Measurements from ENCODE around the gene OR13G1. TPM values are rescaled to one million over a fixed set of nuclear protein-coding genes. Genes with fewer than 3 reads are reported as not detected.

Gene OR13G1
- total RNA-seq, 1 donor from 2014 or later: not detected

DNA sequence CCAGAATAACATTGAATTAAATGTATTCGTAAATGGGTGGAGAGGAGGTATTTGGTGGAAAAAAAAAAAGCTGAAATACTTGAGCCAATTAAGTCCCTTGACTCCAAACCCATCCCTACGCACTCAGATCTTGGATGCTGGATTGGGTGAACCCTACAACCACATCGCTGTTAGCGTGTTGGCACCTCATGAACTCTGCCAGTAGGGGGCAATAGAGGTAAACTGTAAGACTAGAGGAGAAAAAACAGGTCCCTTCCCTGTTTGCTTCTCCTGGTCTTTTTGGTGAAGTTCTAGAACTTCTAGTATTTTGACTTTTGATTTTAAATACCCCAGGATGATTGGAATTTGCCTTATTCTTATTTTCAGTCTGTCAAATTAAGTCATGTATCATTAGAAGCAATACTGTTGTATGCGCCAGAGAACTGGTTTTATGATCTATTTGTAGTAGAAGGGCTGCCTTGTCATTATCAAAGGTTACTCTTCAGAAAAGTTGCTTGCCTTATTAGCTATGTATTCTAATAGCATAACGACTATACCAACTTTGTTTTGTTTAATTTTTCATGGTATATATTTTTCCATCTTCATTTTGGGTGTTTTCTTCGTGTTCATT lies 1.9 kb upstream of the OR13G1 start:
- Mint-ChIP-seq H3K36me3 (ENCODE audit: low read depth) (no peaks in the 10 kb centered on the region), H3K4me1 (no peaks in the 10 kb centered on the region), H3K4me3 (no peak overlapping the region), H3K9me3 (no peaks in the 10 kb centered on the region), H3K27ac (ENCODE audit: unreplicated experiment) (no peak overlapping the region), H3K27me3 (ENCODE audit: low read depth) (peaks cover 6% of the 10 kb centered on the region)
- DNase-seq (ENCODE audit: low read depth, low spot score): peak; percentile 52
- TF ChIP-seq, protein P1, sequence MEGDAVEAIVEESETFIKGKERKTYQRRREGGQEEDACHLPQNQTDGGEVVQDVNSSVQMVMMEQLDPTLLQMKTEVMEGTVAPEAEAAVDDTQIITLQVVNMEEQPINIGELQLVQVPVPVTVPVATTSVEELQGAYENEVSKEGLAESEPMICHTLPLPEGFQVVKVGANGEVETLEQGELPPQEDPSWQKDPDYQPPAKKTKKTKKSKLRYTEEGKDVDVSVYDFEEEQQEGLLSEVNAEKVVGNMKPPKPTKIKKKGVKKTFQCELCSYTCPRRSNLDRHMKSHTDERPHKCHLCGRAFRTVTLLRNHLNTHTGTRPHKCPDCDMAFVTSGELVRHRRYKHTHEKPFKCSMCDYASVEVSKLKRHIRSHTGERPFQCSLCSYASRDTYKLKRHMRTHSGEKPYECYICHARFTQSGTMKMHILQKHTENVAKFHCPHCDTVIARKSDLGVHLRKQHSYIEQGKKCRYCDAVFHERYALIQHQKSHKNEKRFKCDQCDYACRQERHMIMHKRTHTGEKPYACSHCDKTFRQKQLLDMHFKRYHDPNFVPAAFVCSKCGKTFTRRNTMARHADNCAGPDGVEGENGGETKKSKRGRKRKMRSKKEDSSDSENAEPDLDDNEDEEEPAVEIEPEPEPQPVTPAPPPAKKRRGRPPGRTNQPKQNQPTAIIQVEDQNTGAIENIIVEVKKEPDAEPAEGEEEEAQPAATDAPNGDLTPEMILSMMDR (conservative IDR thresholded peaks at IDR 0.05): peak; percentile 80

DNA sequence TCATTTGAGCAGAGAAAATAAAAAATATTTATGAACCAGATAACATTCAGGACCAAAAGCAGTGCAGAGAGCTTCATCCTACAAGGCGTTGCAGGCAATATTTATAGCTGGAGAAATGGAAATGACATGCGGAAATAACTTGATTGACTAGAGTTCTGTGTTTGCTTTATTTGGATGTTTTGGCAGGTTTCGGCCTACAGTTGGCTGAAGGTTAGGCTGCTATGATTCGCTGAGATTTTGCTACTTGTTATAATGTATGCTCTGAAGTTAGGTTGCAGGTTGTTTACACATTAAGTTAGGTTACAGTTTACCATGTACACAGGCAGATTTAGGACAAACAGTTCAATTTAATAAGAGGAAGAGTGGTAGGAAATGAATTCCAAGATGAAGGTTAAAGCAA lies 632 bp upstream of the OR13G1 start:
- Mint-ChIP-seq H3K9me3 (no peaks in the 10 kb centered on the region), H3K27me3 (ENCODE audit: low read depth) (peaks cover 6% of the 10 kb centered on the region), H3K36me3 (ENCODE audit: low read depth) (no peaks in the 10 kb centered on the region), H3K4me3 (no peak overlapping the region), H3K4me1 (no peaks in the 10 kb centered on the region), H3K27ac (ENCODE audit: unreplicated experiment) (no peak overlapping the region)
- TF ChIP-seq, protein P1 (conservative IDR thresholded peaks at IDR 0.05): no peak
- DNase-seq (ENCODE audit: low read depth, low spot score): no peak

DNA sequence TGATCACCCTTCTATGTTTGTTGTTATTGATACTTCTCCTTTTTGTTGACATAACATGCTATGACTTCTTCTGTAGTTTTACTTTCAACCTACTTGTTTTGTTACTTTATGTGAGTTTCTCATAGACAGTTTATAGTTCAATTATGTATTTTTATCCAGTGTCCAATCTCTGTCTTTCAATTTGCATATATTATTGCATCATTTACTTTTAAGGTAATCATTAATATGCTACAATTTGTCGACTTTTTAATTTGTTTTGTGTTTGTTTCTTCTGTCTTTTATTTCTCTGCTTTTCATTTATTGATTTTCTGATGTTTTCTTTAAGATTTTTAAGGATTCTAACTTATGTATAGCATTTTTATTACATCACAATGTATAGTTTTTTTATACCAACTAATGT lies 10.3 kb downstream of the OR13G1 start:
- Mint-ChIP-seq H3K4me3 (no peak overlapping the region), H3K4me1 (no peaks in the 10 kb centered on the region), H3K27me3 (ENCODE audit: low read depth) (no peaks in the 10 kb centered on the region), H3K27ac (ENCODE audit: unreplicated experiment) (no peak overlapping the region), H3K36me3 (ENCODE audit: low read depth) (peaks cover 3% of the 10 kb centered on the region), H3K9me3 (peaks cover 3% of the 10 kb centered on the region)
- DNase-seq (ENCODE audit: low read depth, low spot score): no peak
- TF ChIP-seq, protein P1 (conservative IDR thresholded peaks at IDR 0.05): no peak

DNA sequence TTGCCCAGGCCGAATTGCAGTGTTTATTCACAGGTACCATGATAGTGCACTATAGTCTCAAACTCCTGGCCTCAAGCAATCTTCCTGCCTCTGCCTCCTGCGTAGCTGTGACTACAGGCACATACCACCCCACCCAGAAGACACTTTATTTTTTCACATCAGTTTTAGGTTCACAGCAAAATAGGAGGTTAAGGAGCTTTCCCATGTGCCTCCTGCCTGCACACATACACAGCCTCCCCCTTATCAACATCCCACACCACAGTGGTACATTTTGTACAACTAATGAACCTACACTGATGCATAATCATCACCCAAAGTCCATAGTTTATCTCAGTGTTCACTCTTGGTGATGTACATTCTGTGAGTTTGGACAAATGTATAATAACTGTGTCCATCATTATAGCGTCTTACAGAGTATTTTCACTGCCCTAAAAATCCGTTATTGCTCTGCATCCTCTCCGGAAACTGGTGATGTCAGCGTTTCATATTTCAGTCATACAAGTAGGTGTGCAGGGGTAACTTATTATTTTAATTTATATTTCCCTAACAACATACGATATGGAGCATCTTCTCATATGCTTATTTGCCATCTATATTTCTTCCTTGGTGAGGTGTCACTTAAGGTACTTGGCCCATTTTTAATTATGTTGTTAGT lies 23.2 kb downstream of the OR13G1 start:
- TF ChIP-seq, protein P1 (conservative IDR thresholded peaks at IDR 0.05): no peak
- Mint-ChIP-seq H3K9me3 (no peaks in the 10 kb centered on the region), H3K4me3 (no peak overlapping the region), H3K36me3 (ENCODE audit: low read depth) (no peaks in the 10 kb centered on the region), H3K27ac (ENCODE audit: unreplicated experiment) (no peak overlapping the region), H3K4me1 (no peaks in the 10 kb centered on the region), H3K27me3 (ENCODE audit: low read depth) (no peaks in the 10 kb centered on the region)
- DNase-seq (ENCODE audit: low read depth, low spot score): no peak

DNA sequence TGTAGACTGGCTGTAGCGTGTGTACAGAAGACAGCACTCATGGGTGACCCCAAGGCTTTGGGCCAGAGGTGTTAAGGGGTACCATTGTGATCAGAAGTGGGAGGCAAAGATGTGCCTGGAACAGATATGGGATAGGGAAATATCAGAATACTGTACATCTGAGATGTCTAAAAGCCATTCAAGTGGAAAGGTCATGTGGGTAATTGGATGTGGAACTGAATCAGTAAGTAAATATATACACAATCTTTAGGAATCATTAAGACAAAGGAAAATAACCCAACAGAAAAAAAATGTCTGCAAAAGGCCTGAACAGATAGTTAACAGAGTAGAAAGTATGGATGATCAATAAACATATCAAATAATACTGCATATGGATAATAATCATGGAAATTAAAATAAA lies 26.5 kb downstream of the OR13G1 start:
- no peak overlapping the region for H3K4me3 Mint-ChIP-seq
- H3K9me3 Mint-ChIP-seq: no peaks in the 10 kb centered on the region
- H3K4me1 Mint-ChIP-seq: peaks cover 3% of the 10 kb centered on the region
- H3K36me3 Mint-ChIP-seq (ENCODE audit: low read depth): no peaks in the 10 kb centered on the region
- no peak overlapping the region for H3K27ac Mint-ChIP-seq (ENCODE audit: unreplicated experiment)
- DNase-seq (ENCODE audit: low read depth, low spot score): no peak
- no peaks in the 10 kb centered on the region for H3K27me3 Mint-ChIP-seq (ENCODE audit: low read depth)
- TF ChIP-seq, protein P1 (conservative IDR thresholded peaks at IDR 0.05): no peak

All from neural crest cell (in vitro differentiated cells).